NCI-H128 (cell line): ENCODE data around the gene UBR3.
"Not testable (repeated sequence)": the region's sequence is repeated elsewhere in the genome, so short reads cannot be mapped to it uniquely, and the experiment has no call there.

Experiments
- DNase-seq: peaks from one replicate; lab custom pipeline; 2025; ENCODE audit not compliant: unreplicated experiment; lab: John Stamatoyannopoulos, UW

The UBR3 gene

DNA sequence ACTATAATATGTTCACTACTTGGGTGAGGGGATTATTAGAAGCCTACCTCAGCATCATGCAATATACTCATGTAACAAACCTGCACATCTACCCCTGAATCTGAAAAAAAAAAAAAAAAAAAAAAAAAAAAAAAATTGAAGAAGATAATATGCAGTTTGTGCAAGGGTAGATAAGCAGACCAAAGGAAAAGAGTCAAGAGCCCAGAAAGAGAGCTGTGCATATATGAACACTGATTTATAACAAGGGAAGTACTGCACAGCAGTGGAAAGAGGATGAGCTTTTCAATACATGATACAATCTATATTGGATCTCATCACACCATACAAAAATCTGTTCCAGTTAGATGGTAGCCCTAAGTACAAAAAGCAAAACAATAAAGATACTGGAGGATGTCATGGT, 268.1 kb downstream of the UBR3 start:
- DNase-seq, result no peak

DNA sequence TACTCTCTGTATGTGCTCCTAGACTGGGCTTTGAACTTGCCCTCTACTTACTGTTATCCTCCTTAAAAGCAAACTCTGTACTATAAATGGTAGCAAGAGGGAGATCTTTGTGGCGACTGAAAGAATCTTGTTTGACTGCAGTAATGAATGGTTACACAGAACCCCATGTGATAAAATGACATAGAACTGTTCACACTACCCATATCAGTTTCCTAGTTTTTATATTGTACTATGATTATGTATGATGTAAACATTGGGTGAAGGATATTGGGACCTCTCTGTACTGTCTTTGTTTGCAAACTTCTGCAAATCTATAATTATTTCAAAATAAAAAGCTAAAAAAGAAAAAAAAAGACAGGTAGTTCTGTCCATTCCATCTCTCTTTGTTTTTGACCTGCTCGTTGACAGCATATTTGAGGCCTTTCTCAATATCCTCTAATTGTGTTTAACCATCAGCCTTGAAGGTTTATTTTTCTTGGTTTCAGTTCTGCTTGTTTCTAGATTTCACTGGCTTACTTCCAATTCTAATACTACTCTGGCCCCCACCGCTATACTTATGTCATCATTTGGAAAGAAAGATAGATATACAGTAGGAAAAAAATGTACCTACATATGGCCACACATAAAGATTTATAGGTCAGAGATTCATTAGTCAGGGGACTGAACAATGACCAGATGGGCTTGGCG, 271.5 kb downstream of the UBR3 start:
- no peak for DNase-seq

DNA sequence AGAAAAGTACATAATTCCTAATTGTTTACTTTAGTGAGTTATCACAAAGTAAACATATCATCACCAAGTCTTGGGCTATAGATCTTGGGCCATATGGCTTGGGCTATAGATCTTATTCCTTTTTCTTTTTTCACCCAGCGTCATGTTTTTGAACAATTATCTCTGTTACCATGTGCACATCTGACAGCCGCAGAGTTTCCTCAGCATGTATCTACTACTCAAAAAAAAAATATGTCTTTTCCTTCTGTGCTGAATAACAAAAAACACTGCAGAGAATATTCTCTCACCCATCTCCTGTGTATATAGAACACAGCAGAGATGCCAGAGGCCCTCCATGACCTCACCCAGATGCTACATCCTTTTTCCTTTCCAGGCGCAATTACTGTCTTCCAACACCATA, 274.5 kb downstream of the UBR3 start:
- no peak for DNase-seq

DNA sequence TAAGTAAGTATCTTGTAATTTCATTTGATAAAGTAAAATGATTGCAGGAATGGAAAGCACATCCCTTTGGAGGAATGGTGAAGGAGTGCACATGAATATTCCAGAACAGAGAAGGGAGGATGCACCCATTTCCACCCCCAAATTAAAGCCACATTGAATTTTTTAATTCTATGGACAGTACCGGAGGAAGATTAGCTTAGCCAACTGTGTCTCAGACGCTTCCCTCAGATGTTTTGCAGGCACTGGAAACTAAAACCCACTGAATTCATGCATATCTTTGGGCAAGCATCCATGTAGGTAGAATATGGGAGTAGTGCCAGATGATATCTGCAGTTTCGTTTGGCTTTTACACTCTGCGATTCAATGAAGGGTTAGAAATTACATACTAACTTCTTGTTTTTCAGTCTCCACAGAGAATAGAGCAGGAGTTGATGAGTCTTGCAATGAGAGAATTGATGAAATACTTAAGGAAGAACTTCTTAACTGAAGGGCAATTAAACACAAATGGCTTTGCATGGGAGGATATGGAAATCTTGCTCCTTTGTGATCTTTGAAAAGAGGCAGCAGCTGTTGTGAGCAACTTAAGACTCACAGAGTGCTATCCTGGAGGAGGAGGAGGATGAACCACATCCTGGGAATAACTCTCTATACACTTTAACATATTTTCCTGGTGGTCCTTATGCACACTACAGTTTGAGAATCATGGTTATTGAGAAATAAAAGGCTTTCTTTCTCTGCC, 279.0 kb downstream of the UBR3 start:
- no peak for DNase-seq

DNA sequence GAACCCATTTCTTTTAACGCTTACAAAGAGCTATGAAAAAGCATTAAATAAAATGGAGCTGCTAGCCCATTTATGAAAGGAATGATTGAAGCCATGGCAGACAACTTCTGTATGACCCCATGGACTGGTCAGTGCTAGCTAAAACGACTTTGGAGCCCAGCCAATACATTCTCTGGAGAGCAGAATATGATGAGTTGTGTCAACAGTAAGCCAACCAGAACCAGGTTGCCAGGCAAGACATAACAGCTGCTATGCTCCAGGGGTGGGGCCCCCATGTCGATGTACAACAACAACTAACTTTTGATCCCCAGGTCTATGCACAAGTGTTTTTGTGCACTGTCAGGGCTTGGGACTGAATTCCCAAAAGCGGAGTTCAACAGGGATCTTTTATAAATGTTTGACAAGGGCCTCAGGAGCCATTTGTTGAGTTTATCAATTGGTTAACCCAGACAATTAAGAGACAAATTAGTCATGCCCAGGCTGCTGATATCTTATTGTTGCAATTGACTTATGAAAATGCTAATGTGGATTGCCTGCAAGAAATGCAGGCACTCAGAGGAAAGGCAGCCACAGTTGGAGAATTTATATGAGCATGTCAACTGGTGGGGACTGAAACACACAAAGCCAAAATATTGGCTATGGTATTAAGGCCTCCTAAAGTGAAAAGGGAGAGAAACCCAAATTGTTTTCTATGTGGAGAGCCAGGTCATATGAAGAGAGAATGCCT, 286.1 kb downstream of the UBR3 start:
- DNase-seq, result no peak

DNA sequence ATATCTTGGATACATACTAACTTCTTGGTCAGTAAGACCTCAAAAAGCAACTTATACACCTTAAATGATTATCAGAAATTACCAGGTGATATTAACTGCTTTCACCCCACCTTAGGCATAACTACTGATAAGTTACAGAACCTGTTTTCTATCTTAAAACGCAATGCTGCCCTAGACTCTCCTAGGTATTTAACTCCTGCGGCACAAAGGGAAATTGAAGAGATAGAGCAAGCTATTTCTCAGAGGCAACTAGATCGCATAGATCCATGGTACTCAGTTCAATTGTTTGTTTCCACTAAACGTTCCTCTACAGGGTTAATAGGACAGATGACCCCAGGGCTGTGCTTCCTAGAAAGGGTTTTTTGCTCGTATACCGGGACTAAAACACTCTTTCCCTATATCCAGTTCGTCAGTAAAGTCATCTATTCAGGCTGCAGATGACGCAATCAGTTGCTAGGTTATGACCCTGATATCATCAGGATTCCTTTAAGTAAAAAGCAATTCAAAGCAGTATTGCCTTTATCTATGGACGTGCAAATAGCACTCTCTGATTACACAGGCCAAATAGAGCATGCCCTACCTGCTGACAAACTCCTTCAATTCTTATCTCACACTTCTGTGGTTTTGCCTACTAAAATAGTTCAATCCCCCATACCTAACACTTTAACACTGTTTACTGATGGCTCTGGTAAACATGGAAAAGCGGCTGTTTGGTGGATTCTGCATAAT, 288.4 kb downstream of the UBR3 start:
- DNase-seq, result no peak

DNA sequence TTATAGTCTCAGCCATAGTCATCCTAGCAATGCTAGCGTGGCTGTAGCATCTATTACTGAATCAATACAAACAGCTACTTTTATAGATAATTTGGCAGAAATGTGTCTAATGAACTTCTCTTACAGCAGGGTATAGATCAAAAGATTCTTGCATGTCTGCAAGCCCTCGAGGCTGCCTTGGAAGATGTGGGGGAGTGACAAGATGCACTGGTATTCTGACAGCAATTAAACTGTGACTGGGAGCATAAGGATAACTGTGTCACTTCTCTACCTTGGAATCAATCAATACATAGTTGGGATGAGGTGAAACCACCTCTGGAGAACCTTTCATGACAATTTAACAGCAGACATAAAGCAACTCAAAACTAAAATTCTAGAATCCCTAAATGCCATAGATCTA, 291.4 kb downstream of the UBR3 start:
- no peak for DNase-seq

DNA sequence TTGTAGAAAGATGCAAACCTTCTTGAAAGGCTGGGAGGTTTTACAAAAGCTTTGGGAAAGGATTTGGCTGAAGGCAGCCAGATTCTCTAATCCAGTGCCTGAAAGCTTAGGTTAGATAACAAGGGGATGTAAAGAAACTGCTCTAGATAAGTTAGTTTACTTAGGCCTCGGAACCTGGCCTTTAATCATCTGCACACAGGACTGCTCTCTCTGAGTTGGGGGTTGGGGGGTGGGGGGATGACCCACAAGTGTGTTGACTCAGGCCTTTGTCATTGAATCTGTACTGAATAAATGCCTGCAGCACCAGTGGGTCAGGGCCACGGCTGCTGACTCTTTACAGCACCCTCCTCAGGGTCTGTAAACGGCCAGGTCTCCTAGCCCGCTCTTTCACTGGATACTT, 292.1 kb downstream of the UBR3 start:
- not testable (repeated sequence) for DNase-seq

DNA sequence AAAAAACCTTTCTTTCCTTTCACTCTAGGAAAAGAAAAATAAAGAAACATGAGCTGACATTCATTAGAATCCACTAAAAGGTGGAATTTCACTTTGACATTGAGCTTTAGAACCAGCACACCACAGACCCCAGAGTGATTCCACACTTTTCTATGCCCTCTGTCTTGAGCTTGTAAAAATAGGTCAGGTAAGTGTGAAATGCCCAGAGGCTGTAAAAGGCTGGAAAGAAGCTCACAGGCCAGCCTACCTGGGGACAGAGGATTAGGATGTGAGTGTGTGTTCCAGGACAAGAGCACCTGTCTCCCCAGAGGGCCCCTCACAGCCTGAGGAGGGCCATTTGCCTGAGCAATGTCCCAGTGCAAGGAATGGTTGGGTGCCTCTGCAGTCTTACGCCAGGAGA, 294.4 kb downstream of the UBR3 start:
- no peak for DNase-seq

DNA sequence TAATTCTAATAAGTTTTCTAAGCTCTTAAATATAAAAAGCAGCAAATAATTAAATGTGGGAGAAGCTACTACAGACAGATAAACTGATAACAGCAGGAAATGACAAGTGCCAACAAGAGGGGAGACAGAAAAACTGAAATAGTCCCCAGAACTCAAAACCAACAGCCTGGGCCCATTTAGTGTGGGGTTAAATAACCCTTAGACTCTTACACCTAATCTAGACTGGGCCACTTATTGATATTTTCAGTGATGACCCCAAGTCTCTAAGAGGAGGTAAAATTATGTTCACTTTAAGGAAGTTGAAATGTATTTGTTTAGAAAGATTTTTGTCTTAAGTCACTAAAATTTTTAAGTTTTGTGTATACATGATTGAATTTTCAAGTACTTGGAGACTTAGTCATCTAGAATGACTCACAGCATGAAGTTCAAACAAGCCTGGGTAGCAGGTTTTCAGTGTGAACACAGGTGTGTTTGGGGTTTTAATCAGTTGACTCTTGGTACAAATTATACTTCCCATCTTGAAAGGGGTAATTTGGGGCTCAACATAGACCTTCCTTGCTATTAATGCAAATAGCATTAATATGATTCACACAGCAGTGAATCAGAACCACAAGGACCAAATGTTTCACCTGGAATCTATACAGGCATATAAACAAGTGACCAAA, 295.8 kb downstream of the UBR3 start:
- DNase-seq, result no peak

DNA sequence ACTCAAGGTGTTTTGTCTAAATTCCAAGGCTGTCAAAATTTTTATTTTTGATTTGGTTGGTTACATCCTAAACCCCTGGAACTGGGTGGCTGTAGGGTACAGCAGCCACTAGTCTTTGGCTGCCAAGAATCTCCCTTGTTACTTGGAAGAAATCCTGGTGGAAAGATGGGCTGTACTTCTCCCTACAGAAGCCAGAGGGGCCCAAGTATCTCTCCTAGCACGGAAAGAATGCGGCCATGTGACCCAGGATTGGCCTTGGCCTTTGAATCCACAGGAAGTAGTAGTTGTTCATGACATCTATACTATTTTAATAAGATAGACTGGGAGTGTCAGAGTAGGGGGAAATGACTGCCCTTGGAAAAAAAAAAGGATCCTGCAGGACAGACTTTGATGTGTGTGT, 296.3 kb downstream of the UBR3 start:
- no peak for DNase-seq

DNA sequence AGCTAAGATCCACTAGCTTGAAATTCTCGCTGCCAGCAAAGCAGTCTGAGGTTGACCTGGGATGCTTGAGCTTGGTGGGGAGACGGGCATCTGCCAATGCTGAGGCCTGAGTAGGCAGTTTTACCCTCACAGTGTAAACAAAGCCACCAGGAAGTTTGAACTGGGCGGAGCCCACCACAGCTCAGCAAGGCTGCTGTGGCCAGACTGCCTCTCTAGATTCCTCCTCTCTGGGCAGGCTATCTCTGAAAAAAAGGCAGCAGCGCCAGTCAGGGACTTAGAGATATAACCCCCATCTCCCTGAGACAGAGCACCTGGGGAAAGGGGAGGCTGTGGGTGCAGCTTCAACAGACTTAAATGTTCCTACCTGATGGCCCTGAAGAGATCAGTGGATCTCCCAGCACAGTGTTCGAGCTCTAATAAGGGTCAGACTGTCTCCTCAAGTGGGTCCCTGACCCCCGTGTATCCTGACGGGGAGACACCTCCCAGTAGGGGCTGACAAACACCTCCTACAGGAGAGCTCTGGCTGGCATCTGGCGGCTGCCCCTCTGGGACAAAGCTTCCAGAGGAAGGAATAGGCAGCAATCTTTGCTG, 299.0 kb downstream of the UBR3 start:
- DNase-seq, result not testable (repeated sequence)
